T-helper 1 cell treated with Interleukin-12 subunit alpha and Interleukin-12 subunit beta and Interleukin-4 antibody, amounts not matched to agents 30 μg/mL and 1 μg/mL, for 36 hours (primary cell): ENCODE measurements around the gene NUDT7.

ENCODE experiments used
- H3K27ac Mint-ChIP-seq: one replicate; pipeline ENCODE4 v1.8.0; 2021; ENCODE audit warnings: mild to moderate bottlenecking, mixed read lengths
- H3K27me3 Mint-ChIP-seq: one replicate; pipeline ENCODE4 v1.8.0; 2021; ENCODE audit warnings: low read depth, mixed read lengths
- H3K36me3 Mint-ChIP-seq: one replicate; pipeline ENCODE4 v1.8.0; 2021; ENCODE audit warnings: low read depth, mixed read lengths
- H3K4me1 Mint-ChIP-seq: one replicate; pipeline ENCODE4 v1.8.0; 2021; ENCODE audit warnings: low read depth, mixed read lengths
- H3K4me3 Mint-ChIP-seq: one replicate; pipeline ENCODE4 v1.8.0; 2021; ENCODE audit warnings: mild to moderate bottlenecking, moderate library complexity, mixed read lengths
- H3K9me3 Mint-ChIP-seq: one replicate; pipeline ENCODE4 v1.8.0; 2021; ENCODE audit warnings: mixed read lengths

NUDT7 gene

DNA sequence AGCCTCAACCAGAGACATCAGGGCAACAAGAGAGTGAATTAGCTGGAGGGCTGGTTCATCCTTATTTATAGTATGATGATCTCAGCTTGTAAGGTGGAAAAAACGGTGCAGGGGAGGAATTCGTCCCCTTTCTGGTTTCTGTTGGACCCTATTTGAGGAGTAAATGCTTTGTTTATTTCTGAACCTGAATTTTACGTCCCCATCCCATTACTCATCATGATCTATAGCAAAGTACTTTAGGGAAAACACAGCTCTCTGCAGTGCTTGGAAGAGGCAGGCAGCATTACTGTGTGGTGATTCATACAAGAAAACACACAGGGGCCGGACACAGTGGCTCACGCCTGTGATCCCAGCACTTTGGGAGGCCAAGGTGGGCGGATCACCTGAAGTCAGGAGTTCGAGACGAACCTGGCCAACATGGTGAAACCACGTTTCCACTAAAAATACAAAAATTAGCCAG lies 58.1 kb downstream of the NUDT7 start:
- no peaks in the 10 kb centered on the region for H3K9me3 Mint-ChIP-seq
- H3K4me1 Mint-ChIP-seq: no peaks in the 10 kb centered on the region
- no peaks in the 10 kb centered on the region for H3K27me3 Mint-ChIP-seq
- no peaks in the 10 kb centered on the region for H3K36me3 Mint-ChIP-seq
- H3K4me3 Mint-ChIP-seq: no peak overlapping the region
- no peak overlapping the region for H3K27ac Mint-ChIP-seq

DNA sequence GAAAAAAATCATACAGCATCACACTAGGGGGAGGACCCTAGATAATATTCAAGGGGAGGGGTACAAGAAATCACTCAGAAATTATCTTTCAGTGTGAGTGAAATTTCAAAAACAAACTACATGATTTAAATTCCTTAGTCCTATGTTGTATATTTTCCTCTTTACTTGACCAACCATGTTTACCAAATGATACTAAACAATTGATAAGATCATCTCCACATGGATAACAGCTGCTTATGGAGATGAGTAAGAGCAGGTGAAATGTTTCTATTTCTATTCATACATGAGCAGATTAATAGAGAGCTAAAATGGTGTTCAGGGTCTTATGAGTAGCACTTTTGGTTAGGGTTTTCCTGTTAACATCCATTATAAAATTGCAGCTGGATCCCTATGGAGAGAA lies 58.8 kb downstream of the NUDT7 start:
- no peaks in the 10 kb centered on the region for H3K9me3 Mint-ChIP-seq
- no peak overlapping the region for H3K4me3 Mint-ChIP-seq
- H3K27me3 Mint-ChIP-seq: peaks cover under 1% of the 10 kb centered on the region
- no peaks in the 10 kb centered on the region for H3K4me1 Mint-ChIP-seq
- no peak overlapping the region for H3K27ac Mint-ChIP-seq
- no peaks in the 10 kb centered on the region for H3K36me3 Mint-ChIP-seq

DNA sequence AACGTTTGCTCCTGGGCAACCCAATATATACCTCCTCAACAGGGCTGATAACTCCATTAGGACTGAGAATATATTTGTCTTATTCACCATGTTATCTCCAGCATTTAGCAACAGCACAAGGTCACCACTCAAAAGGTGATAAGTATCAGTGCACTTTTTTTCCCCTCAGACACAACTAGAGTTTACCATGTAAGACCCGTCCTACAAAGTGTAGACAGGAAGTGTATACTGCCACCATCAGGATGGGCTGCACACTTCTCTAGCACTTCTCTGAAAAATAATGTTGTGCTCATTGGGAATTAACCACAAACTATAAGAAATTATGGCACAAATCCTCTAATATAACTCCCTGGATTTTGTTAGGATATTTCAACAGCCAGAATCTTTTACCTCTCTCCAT lies 60.4 kb downstream of the NUDT7 start:
- H3K36me3 Mint-ChIP-seq: no peaks in the 10 kb centered on the region
- no peaks in the 10 kb centered on the region for H3K4me1 Mint-ChIP-seq
- no peaks in the 10 kb centered on the region for H3K9me3 Mint-ChIP-seq
- peaks cover 17% of the 10 kb centered on the region for H3K27me3 Mint-ChIP-seq
- no peak overlapping the region for H3K4me3 Mint-ChIP-seq
- H3K27ac Mint-ChIP-seq: no peak overlapping the region

DNA sequence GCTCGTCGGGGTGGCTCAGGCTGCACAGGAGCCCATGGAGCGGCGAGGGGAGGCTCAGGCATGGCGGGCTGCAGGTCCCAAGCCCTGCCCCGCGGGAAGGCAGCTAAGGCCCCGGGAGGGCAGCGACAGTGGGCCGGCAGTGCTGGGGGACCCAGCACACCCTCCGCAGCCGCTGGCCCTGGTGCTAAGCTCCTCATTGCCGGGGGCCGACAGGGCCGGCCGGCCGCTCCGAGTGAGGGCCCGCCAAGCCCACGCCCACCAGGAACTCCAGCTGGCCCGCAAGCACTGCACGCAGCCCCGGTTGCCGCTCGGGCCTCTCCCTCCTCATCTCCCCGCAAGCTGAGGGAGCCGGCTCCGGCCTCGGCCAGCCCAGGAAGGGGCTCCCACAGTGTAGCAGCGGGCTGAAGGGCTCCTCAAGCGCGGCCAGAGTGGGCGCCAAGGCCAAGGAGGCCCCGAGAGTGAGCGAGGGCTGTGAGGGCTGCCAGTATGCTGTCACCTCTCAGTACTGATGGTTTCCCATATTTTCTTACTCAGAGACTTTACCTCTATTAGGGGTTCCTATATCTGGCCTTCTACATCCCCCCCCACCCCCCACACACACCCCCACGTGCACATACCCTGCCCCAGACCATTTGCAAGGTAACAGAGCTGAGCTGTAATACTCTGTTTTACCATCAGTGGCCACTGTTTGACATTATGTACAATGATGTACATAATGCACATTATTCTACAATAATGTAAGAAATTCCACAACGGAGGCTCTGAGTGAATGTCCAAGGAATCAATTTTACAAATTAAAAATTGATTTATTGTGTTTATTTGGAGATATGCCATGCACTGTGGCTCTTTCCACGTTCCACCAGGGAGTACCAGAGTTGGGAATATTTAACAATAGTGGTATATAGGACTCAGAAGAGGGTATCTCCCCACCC lies 62.4 kb downstream of the NUDT7 start:
- no peak overlapping the region for H3K27ac Mint-ChIP-seq
- no peaks in the 10 kb centered on the region for H3K36me3 Mint-ChIP-seq
- H3K27me3 Mint-ChIP-seq: peaks cover 33% of the 10 kb centered on the region
- H3K4me3 Mint-ChIP-seq: no peak overlapping the region
- H3K4me1 Mint-ChIP-seq: peaks cover 7% of the 10 kb centered on the region
- H3K9me3 Mint-ChIP-seq: no peaks in the 10 kb centered on the region

DNA sequence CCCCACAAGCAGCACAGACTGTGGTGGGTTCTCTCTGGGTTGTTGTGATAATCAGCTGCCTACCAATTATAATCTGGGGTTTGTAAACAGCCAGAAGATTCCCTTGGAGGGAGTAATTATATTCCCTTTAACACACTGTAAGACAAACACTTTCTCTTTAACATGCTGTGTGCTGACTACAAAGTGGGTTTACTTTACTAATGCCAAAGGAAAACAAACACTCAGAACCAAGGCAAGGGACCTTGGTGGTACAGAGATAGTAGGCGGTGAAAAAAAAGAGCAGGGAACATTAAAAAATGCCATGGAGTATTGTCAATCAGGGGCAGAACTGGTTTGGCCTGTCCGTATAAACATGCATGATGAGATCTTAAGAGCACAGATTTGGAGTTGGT lies 63.1 kb downstream of the NUDT7 start:
- Mint-ChIP-seq H3K27me3 (peaks cover 40% of the 10 kb centered on the region), H3K4me1 (peaks cover 7% of the 10 kb centered on the region), H3K27ac (no peak overlapping the region), H3K9me3 (no peaks in the 10 kb centered on the region), H3K4me3 (no peak overlapping the region), H3K36me3 (no peaks in the 10 kb centered on the region)

DNA sequence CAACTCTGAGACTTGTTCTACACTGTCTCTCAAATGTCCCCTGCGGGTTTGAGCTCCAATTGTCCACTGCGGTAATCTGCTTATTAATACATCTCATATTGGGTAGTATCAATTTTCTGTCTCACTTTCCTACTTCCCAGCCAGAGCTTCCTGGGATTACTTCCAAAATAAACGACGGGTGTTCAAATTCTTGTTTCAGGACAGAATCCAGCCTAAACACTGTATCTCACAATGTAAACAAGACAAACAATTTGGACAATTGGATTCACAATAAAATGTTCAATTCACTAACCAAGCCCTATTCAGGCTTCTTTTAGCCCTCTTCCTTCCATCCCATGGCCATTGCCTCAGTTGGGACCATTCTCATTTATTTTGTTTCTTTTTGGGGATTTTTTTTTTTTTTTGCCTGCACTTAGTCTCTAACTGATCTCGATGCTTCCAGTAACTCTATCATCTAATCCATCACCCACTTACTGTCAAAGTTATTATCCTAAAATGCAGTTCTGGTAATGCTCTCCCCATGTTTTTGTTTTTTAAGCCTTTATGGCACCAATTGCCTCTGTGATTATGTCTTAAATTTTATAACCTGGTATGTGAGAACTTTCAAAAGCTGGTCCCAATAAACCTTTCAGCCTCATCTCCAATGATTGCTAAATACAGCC lies 64.0 kb downstream of the NUDT7 start:
- no peak overlapping the region for H3K4me3 Mint-ChIP-seq
- H3K9me3 Mint-ChIP-seq: no peaks in the 10 kb centered on the region
- peaks cover 49% of the 10 kb centered on the region for H3K27me3 Mint-ChIP-seq
- no peaks in the 10 kb centered on the region for H3K36me3 Mint-ChIP-seq
- H3K27ac Mint-ChIP-seq: no peak overlapping the region
- H3K4me1 Mint-ChIP-seq: peaks cover 7% of the 10 kb centered on the region

DNA sequence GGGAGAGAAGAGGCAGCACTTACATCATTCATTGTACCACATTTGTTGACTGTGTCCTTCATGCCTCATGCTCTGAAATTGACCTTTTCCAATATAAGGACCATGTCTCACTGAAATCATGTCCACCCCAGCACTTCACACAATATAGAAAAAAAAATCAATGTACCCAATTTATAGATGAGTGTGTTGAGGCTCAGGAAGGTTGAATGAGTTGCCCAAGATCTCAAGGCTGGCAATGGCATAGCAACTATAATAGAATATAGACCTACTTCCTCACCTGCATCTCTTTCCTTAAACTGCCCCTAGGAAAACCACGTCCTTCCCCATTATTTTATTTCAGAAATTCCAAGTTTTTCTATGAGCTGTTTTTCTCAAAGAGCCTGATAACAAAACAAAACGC lies 65.1 kb downstream of the NUDT7 start:
- Mint-ChIP-seq H3K36me3 (no peaks in the 10 kb centered on the region), H3K4me1 (peaks cover 7% of the 10 kb centered on the region), H3K4me3 (no peak overlapping the region), H3K9me3 (no peaks in the 10 kb centered on the region), H3K27ac (no peak overlapping the region), H3K27me3 (peaks cover 61% of the 10 kb centered on the region)

DNA sequence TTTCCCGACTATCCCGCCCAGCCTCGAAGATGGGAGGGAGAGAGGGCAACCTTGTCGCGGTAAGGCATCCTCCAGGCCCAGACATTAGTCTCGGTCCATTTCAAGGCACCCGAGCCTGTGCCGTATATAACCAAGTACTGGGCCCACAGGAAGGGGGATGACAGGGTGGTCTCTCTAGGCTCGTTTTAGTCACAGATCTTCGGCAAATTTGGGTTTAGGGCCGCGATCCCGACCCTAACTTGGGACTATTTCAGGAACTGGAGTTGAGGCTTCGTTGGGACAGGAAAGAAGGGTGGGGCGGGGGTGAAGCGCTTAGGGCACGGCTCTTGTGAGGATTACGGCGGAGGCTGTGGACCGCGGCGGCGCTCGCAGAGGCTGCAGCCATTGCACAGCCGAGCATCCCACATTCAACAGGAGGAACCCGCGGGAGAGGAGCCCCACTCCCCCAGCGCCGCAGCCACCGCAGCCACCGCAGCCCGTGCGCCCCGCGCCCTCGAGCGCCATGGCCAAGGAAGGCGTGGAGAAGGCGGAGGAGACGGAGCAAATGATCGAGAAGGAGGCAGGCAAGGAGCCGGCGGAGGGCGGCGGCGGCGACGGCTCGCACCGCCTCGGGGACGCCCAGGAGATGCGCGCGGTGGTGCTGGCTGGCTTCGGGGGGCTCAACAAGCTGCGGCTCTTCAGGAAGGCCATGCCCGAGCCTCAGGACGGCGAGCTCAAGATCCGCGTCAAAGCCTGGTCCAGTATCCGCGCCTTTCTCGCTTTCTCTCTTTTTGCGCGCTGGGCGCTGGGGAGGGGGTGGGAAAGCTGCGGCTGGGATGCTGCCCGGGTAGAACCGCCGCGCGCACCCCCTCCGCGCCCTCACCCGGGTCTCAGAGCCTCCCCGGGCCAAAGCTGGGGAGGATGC lies 66.1 kb downstream of the NUDT7 start, which contains the start of gene VAT1L:
TSS of gene VAT1L (plus strand) at position 384 of the 904 bp plus-strand sequence. CDS start at position 503, 119 bp downstream.
- Mint-ChIP-seq H3K27ac (no peak within 1 kb of the TSS), H3K9me3 (no peaks in the 10 kb centered on the region), H3K4me1 (peaks cover 7% of the 10 kb centered on the region), H3K4me3 (peak within 1 kb of the TSS; percentile 69), H3K27me3 (peaks cover 62% of the 10 kb centered on the region), H3K36me3 (no peaks in the 10 kb centered on the region)

DNA sequence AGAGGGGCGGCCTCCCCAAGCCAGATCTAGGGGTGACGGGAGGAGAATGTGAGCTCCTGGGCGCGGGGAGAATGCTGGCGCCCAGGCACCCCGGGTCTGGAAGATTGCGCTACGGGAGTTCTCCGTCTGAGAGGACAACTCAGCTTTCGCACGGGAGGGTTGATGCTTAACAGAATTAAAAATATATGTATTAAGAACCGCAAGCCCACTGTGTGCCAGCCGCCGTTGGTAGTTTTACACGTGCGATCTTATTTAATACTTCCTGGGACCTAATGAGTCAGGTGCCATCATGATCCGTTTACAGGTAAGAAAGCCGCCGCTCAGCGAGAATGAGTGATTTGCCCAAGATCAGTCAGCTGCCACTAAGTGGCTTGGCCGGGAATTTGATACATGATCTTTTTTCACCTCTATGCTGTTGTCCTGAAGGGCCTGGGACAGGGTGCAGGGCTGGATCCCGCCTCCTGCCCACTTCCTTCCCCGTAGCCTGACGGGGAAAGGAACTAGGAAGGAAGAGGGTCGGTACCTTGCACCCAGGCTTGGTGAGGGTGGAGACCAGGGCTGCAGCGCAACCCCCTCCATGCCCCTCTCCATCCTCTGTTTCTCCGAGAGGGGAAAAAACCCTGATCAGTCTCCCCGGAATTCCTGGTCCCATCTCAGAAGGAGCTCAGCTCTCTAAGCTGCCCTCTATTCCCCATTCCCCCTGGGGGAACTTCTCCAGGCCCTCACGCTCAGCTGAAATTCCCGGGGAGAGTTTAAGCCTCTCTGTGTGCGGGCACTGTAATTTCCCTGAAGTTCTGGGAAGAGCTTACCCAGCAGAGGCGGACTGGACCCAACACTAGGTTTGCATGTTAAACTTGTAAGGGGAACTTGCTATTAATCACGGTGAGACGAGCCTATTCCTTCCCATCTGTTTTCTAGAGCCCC lies 67.0 kb downstream of the NUDT7 start:
- H3K27ac Mint-ChIP-seq: no peak overlapping the region
- H3K27me3 Mint-ChIP-seq: peaks cover 66% of the 10 kb centered on the region
- H3K4me1 Mint-ChIP-seq: peaks cover 7% of the 10 kb centered on the region
- H3K36me3 Mint-ChIP-seq: no peaks in the 10 kb centered on the region
- H3K9me3 Mint-ChIP-seq: no peaks in the 10 kb centered on the region
- no peak overlapping the region for H3K4me3 Mint-ChIP-seq

DNA sequence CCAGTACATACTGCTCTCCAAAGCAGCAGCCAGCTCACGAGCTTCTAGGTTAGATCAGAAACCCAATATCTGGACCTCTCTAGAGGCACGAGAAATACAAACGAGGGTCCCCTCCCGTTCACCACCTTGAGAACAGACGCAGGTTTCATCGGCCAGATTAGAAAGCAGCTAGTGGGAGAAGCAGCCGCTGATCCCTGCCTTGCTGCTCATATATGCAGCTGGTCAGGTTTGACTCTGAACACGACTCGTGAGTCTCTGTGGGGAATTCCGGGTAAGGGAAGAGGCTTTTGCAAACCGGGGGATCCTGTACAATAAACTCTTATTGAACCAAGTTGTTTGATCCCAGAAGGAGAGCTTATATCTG lies 67.7 kb downstream of the NUDT7 start:
- Mint-ChIP-seq H3K36me3 (no peaks in the 10 kb centered on the region), H3K4me3 (no peak overlapping the region), H3K9me3 (no peaks in the 10 kb centered on the region), H3K27ac (no peak overlapping the region), H3K4me1 (peaks cover 7% of the 10 kb centered on the region), H3K27me3 (peaks cover 72% of the 10 kb centered on the region)

DNA sequence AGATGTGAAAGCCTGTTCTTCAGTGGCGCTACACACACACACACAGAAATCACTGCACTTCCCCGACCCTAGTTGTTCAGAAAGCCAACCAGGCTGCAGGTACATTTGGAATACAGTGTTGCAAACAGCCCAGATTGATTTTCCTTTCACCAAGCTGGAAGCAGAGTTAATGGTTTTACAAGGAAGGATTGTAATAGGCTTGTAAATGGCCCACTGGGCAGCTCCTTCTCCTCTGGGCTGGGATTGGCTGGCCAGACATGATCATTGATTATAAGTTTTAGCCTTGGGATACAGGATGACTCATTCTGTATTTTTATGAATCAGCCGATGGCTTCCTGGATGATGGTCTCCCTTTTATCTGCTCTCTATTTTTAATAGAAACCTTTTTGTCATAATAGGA lies 68.6 kb downstream of the NUDT7 start:
- Mint-ChIP-seq H3K36me3 (no peaks in the 10 kb centered on the region), H3K27me3 (peaks cover 72% of the 10 kb centered on the region), H3K4me1 (peaks cover 7% of the 10 kb centered on the region), H3K27ac (no peak overlapping the region), H3K9me3 (no peaks in the 10 kb centered on the region), H3K4me3 (no peak overlapping the region)
